DOHH2 (cell line): ENCODE data around the gene LYVE1.

Experiments
- H3F3A ChIP-seq: fragments of 200-600 bp; sonication (generic), shearing (Covaris generic); 2 replicates; pipeline ENCODE4 v1.6.0; 2016; ENCODE audit warnings: antibody characterized with exemption, mild to moderate bottlenecking; ENCODE audit not compliant: control insufficient read depth, insufficient read depth
- H3K27ac ChIP-seq: fragments of 200-600 bp; sonication (generic); 2 replicates; pipeline ENCODE4 v1.5.1; 2014; ENCODE audit warnings: low read depth, mild to moderate bottlenecking, low read length, moderate library complexity
- H3K27me3 ChIP-seq: fragments of 200-600 bp; sonication (generic); 2 replicates; pipeline ENCODE4 v1.6.1; 2014; ENCODE audit warnings: mild to moderate bottlenecking, low read length, mixed read lengths; ENCODE audit not compliant: control insufficient read depth
- H3K36me3 ChIP-seq: fragments of 200-600 bp; sonication (generic); 2 replicates; pipeline ENCODE4 v1.6.1; 2014; ENCODE audit warnings: mild to moderate bottlenecking, low read length, moderate library complexity, mixed read lengths; ENCODE audit not compliant: control insufficient read depth
- H3K4me1 ChIP-seq: fragments of 200-600 bp; sonication (generic); 2 replicates; pipeline ENCODE4 v1.6.1; 2014; ENCODE audit warnings: mild to moderate bottlenecking, low read length, mixed read lengths; ENCODE audit not compliant: control insufficient read depth
- H3K4me2 ChIP-seq: fragments of 200-600 bp; sonication (generic); 2 replicates; pipeline ENCODE4 v1.6.0; 2014; ENCODE audit warnings: mild to moderate bottlenecking, low read length, moderate library complexity
- H3K4me3 ChIP-seq: fragments of 200-600 bp; sonication (generic); 2 replicates; pipeline ENCODE4 v1.5.1; 2014; ENCODE audit warnings: mild to moderate bottlenecking, low read length, mixed read lengths
- H3K79me2 ChIP-seq: fragments of 200-600 bp; sonication (generic); 2 replicates; pipeline ENCODE4 v1.6.1; 2014; ENCODE audit warnings: mild to moderate bottlenecking, low read length, mixed read lengths; ENCODE audit not compliant: control insufficient read depth
- H3K9me2 ChIP-seq: fragments of 200-600 bp; sonication (generic); replicated peaks from 2 replicates; pipeline ENCODE4 v1.6.1; 2014; ENCODE audit warnings: mild to moderate bottlenecking, low read length, mixed read lengths; ENCODE audit not compliant: control insufficient read depth
- H3K9me3 ChIP-seq: fragments of 200-600 bp; sonication (generic); 2 replicates; pipeline ENCODE4 v1.6.1; 2014; ENCODE audit warnings: antibody characterized with exemption, low read length, mixed read lengths; ENCODE audit not compliant: control insufficient read depth, insufficient read depth
- H4K20me1 ChIP-seq: fragments of 200-600 bp; sonication (generic); 2 replicates; pipeline ENCODE4 v1.6.0; 2014; ENCODE audit warnings: low read depth, mild to moderate bottlenecking, antibody characterized with exemption, low read length, moderate library complexity; ENCODE audit not compliant: control insufficient read depth, insufficient read depth
- EZH2phosphoT487 ChIP-seq: fragments of 200-600 bp; sonication (generic); IDR thresholded peaks from 2 replicates; pipeline ENCODE4 v1.6.1; 2017; ENCODE audit warnings: borderline replicate concordance, mild to moderate bottlenecking, antibody characterized with exemption, low read length, moderate library complexity, mixed read lengths
- TF ChIP-seq, protein P1 (sequence below): fragments of 200-600 bp; sonication (generic); IDR thresholded peaks from one replicate; pipeline ENCODE4 v1.5.1; 2014; ENCODE audit warnings: antibody characterized with exemption, mild to moderate bottlenecking, low read depth, low read length; ENCODE audit not compliant: poor library complexity, severe bottlenecking

Gene LYVE1

GRCh38 chr11:10522921-10523320 is 45.5 kb downstream of the LYVE1 start:
- no peaks in the 10 kb centered on the region for H3K79me2 ChIP-seq
- no peaks in the 10 kb centered on the region for H3K9me3 ChIP-seq
- no peaks in the 10 kb centered on the region for H3K4me1 ChIP-seq
- no peak overlapping the region for H3K4me2 ChIP-seq
- no peak overlapping the region for H3K4me3 ChIP-seq
- H4K20me1 ChIP-seq, result no peaks in the 10 kb centered on the region
- H3K27me3 ChIP-seq, result no peaks in the 10 kb centered on the region
- peaks cover 28% of the 10 kb centered on the region for H3K36me3 ChIP-seq
- H3F3A ChIP-seq, result no peaks in the 10 kb centered on the region
- no peak for TF ChIP-seq EZH2phosphoT487
- TF ChIP-seq, protein P1, sequence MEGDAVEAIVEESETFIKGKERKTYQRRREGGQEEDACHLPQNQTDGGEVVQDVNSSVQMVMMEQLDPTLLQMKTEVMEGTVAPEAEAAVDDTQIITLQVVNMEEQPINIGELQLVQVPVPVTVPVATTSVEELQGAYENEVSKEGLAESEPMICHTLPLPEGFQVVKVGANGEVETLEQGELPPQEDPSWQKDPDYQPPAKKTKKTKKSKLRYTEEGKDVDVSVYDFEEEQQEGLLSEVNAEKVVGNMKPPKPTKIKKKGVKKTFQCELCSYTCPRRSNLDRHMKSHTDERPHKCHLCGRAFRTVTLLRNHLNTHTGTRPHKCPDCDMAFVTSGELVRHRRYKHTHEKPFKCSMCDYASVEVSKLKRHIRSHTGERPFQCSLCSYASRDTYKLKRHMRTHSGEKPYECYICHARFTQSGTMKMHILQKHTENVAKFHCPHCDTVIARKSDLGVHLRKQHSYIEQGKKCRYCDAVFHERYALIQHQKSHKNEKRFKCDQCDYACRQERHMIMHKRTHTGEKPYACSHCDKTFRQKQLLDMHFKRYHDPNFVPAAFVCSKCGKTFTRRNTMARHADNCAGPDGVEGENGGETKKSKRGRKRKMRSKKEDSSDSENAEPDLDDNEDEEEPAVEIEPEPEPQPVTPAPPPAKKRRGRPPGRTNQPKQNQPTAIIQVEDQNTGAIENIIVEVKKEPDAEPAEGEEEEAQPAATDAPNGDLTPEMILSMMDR, result no peak
- no peak overlapping the region for H3K27ac ChIP-seq
- no peaks in the 10 kb centered on the region for H3K9me2 ChIP-seq

GRCh38 chr11:10522276-10522675 is 46.2 kb downstream of the LYVE1 start:
- no peak overlapping the region for H3K4me3 ChIP-seq
- H3K36me3 ChIP-seq, result peaks cover 28% of the 10 kb centered on the region
- no peaks in the 10 kb centered on the region for H4K20me1 ChIP-seq
- no peak overlapping the region for H3K27ac ChIP-seq
- no peak overlapping the region for H3K4me2 ChIP-seq
- H3K27me3 ChIP-seq, result no peaks in the 10 kb centered on the region
- no peaks in the 10 kb centered on the region for H3K4me1 ChIP-seq
- no peaks in the 10 kb centered on the region for H3K9me3 ChIP-seq
- H3F3A ChIP-seq, result no peaks in the 10 kb centered on the region
- TF ChIP-seq, protein P1, result no peak
- TF ChIP-seq EZH2phosphoT487, result no peak
- no peaks in the 10 kb centered on the region for H3K79me2 ChIP-seq
- no peaks in the 10 kb centered on the region for H3K9me2 ChIP-seq

DNA sequence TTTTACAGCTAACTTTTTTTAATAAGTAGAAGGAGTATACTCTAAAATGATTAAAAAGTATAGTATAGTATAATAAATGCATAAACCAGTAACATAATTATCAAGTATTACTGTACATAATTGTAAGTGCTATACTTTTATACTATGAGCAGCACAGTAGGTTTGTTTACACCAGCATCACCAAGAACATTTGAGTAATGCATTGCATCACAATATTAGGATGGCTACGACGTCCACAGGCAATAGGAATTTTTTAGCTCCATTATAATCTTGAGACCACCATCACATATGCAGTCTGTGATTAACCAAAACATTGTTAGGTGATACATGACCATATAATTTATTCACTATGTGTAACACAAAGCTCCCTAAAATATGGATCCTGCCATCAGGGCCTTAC is 47.9 kb downstream of the LYVE1 start:
- H3K36me3 ChIP-seq, result peaks cover 20% of the 10 kb centered on the region
- H3K27me3 ChIP-seq, result no peaks in the 10 kb centered on the region
- TF ChIP-seq EZH2phosphoT487, result no peak
- TF ChIP-seq, protein P1, result no peak
- H3K4me1 ChIP-seq, result no peaks in the 10 kb centered on the region
- H4K20me1 ChIP-seq, result no peaks in the 10 kb centered on the region
- no peaks in the 10 kb centered on the region for H3K9me3 ChIP-seq
- H3K27ac ChIP-seq, result no peak overlapping the region
- H3F3A ChIP-seq, result no peaks in the 10 kb centered on the region
- no peak overlapping the region for H3K4me2 ChIP-seq
- no peak overlapping the region for H3K4me3 ChIP-seq
- no peaks in the 10 kb centered on the region for H3K79me2 ChIP-seq
- no peaks in the 10 kb centered on the region for H3K9me2 ChIP-seq

DNA sequence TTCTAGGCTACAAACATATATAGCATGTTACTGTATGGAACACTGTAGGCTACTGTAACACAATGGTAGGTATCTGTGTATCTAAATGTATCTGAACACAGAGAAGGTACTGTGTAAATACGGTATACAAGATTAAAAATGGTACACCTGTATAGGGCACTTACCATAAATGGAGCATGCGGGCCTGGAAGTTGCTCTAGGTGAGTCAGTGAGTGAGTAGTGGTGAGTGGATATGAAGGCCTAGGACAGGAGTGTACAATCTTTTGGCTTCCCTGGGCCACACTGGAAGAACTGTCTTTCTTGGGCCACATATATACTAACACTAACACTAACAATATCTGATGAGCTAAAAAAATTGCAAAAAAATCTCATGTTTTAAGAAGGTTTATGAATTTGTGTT is 48.8 kb downstream of the LYVE1 start:
- no peaks in the 10 kb centered on the region for H3K27me3 ChIP-seq
- no peaks in the 10 kb centered on the region for H3K4me1 ChIP-seq
- no peaks in the 10 kb centered on the region for H3K79me2 ChIP-seq
- H3K36me3 ChIP-seq, result peaks cover 15% of the 10 kb centered on the region
- no peak overlapping the region for H3K4me2 ChIP-seq
- no peaks in the 10 kb centered on the region for H3F3A ChIP-seq
- no peak overlapping the region for H3K4me3 ChIP-seq
- H3K9me2 ChIP-seq, result no peaks in the 10 kb centered on the region
- TF ChIP-seq, protein P1, result no peak
- TF ChIP-seq EZH2phosphoT487, result no peak
- H3K27ac ChIP-seq, result no peak overlapping the region
- no peaks in the 10 kb centered on the region for H3K9me3 ChIP-seq
- no peaks in the 10 kb centered on the region for H4K20me1 ChIP-seq
